K562 (cell line): ENCODE data around the gene SPHK1. TPM values are rescaled to one million over a fixed set of nuclear protein-coding genes. Genes with fewer than 3 reads are reported as not detected.

Experiments
- HNRNPL ChIP-seq: fragments of 200-400 bp; formaldehyde crosslinking; IDR thresholded peaks from 2 replicates; pipeline ENCODE4 v1.6.1; 2017; ENCODE audit warnings: low read depth, mild to moderate bottlenecking, low read length
- HNRNPLL ChIP-seq: fragments of 200-400 bp; formaldehyde crosslinking; IDR thresholded peaks from 2 replicates; pipeline ENCODE4 v1.6.1; 2017; ENCODE audit warnings: low read length, low read depth, mild to moderate bottlenecking; ENCODE audit not compliant: poor library complexity, severe bottlenecking
- HNRNPUL1 ChIP-seq: fragments of 200-400 bp; formaldehyde crosslinking; IDR thresholded peaks from 2 replicates; pipeline ENCODE4 v1.6.1; 2017; ENCODE audit warnings: low read length
- KAT7 ChIP-seq: sonication (generic); formaldehyde crosslinking; IDR thresholded peaks from 2 replicates; pipeline ENCODE4 v1.8.0; 2022; ENCODE audit warnings: missing genetic modification reagents, mild to moderate bottlenecking, borderline replicate concordance
- LCOR ChIP-seq: sonication (generic); formaldehyde crosslinking; IDR thresholded peaks from 2 replicates; pipeline ENCODE4 v1.8.0; 2022; ENCODE audit warnings: mild to moderate bottlenecking, missing genetic modification reagents
- MCM5 ChIP-seq: fragments of 450-650 bp; IDR thresholded peaks from 2 replicates; pipeline ENCODE4 v1.6.1; 2016; ENCODE audit warnings: low read depth
- MGA ChIP-seq: fragments of 450-650 bp; IDR thresholded peaks from 2 replicates; pipeline ENCODE4 v1.6.1; 2016; ENCODE audit warnings: mild to moderate bottlenecking, moderate library complexity
- POLR2G ChIP-seq: fragments of 200-400 bp; formaldehyde crosslinking; IDR thresholded peaks from 2 replicates; pipeline ENCODE4 v1.6.1; 2017; ENCODE audit warnings: low read depth, mild to moderate bottlenecking, antibody characterized with exemption, low read length, moderate library complexity
- PRPF4 ChIP-seq: fragments of 200-400 bp; formaldehyde crosslinking; IDR thresholded peaks from one replicate; pipeline ENCODE4 v1.6.1; 2017; ENCODE audit warnings: low read length, low read depth, mild to moderate bottlenecking; ENCODE audit not compliant: insufficient read depth, poor library complexity, severe bottlenecking
- SIN3B ChIP-seq: fragments of 450-650 bp; IDR thresholded peaks from 2 replicates; pipeline ENCODE4 v1.6.1; 2017; ENCODE audit warnings: low read depth, mild to moderate bottlenecking, moderate library complexity
- VEZF1 ChIP-seq: fragments of 200-800 bp; sonication (Bioruptor generic); IDR thresholded peaks from 2 replicates; pipeline ENCODE4 v1.6.1; 2017; ENCODE audit warnings: missing genetic modification characterization, missing compliant biosample characterization
- ZNF766 ChIP-seq: fragments of 200-800 bp; sonication (Bioruptor generic); conservative IDR thresholded peaks from 2 replicates; pipeline ENCODE4 v1.6.1; 2016; ENCODE audit warnings: missing genetic modification characterization, missing compliant biosample characterization
- polyA plus RNA-seq, 8 experiments: library from polyadenylated mRNA; depleted of rRNA in 4 of 8; stranded (reverse) in 5 of 8; unstranded in 3 of 8; fragments of >200 nt; fragmentation: Nextera tagmentation in 2 of 8; fragmentation: Illumina TruSeq in 1 of 8; extraction: Ambion mirVana in 2 of 8; extraction: Trizol in 1 of 8; gene quantifications; 2 replicates each; pipeline versions ENCODE4 v1.2.1 to v1.2.3, GENCODE V29; 2011 to 2014; ENCODE audit warnings: inconsistent platforms in 1 of 8, missing spikeins in 1 of 8
- total RNA-seq, 7 experiments: library from RNA; depleted of rRNA in 6 of 7; stranded (reverse); fragments of >200 nt in 6 of 7; fragmentation: Illumina TruSeq in 2 of 7; extraction: Trizol in 2 of 7; gene quantifications; 2 replicates each; pipeline versions ENCODE4 v1.2.1 to v1.2.3, GENCODE V29; 2011 to 2021; ENCODE audit warnings: low replicate concordance in 1 of 7

SPHK1 gene
- total and polyA plus RNA-seq, 9 of the 15 experiments (the other 6 are each of a cell fraction or from before 2014, with no cell fraction given), result 0.21 to 60.3 (median 14.5) TPM

DNA sequence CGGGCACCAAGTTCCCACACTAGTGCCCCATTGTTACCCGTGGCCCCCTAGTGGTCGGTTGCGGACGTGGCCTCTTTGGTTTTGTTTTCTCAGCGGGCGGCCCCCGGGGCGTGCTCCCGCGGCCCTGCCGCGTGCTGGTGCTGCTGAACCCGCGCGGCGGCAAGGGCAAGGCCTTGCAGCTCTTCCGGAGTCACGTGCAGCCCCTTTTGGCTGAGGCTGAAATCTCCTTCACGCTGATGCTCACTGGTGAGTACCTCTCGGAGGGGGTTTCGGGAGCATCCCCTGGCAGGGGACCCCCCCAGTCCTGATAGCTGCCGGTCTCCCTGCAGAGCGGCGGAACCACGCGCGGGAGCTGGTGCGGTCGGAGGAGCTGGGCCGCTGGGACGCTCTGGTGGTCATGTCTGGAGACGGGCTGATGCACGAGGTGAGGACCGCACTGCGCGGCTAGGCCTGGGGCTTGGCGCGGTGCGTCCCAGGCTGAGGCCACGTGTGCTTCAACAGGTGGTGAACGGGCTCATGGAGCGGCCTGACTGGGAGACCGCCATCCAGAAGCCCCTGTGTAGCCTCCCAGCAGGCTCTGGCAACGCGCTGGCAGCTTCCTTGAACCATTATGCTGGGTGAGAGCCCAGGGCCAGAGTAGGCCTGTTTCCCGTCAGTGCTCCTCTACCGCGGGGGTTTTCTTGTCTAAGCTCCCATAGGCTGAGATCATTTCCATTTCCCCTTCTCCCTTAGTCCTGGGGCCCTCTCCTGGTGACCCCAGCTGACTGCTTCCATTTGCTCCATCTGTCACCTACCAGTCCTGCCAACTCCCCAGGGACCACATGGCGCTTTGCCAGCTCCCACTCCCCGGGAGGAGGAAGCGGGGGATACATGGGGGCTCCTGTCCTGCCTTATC lies 1.7 kb downstream of the SPHK1 start (continued):
- TF ChIP-seq MGA, result peak; percentile 100
- TF ChIP-seq POLR2G, result peak; percentile 74
- TF ChIP-seq HNRNPUL1, result no peak
- TF ChIP-seq HNRNPL, result peak; percentile 94
- TF ChIP-seq KAT7 (CRISPR knock-in tag), result no peak
- peak; percentile 44; the same call in 1 of the 2 replicates for TF ChIP-seq SIN3B
- TF ChIP-seq VEZF1 (CRISPR knock-in tag), result peak; percentile 73; the same call in 1 of the 2 replicates
- TF ChIP-seq ZNF766 (CRISPR knock-in tag), result no peak
- TF ChIP-seq MCM5, result no peak
- peak; percentile 96 for TF ChIP-seq LCOR (CRISPR knock-in tag)
- no peak for TF ChIP-seq PRPF4
- no peak for TF ChIP-seq HNRNPLL
